Right kidney (tissue), 9 donors: ENCODE measurements around the gene HID1.
"Not testable (repeated sequence)": the region's sequence is repeated elsewhere in the genome, so short reads cannot be mapped to it uniquely, and the experiment has no call there.

ENCODE experiments used
- DNase-seq: peaks from one replicate; pipeline ENCODE4 v3.0.0-alpha.2; 2016
- long read RNA-seq, 8 donors: transcript quantifications; one replicate each; lab custom pipeline, GENCODE V29; 2026

HID1 gene
- long read RNA-seq, donor 1, partial matches to known transcripts = 0 of 3 reads
- long read RNA-seq, donor 1, other reads (novel, unspliced or antisense) = 0 of 3 reads
- long read RNA-seq, donor 2 = 0 reads
- long read RNA-seq, donor 3 = 0 reads
- long read RNA-seq, donor 4, partial matches to known transcripts = 0 of 2 reads
- long read RNA-seq, donor 4, other reads (novel, unspliced or antisense) = 0 of 2 reads
- long read RNA-seq, donor 5, partial matches to known transcripts = 0 of 2 reads
- long read RNA-seq, donor 5, other reads (novel, unspliced or antisense) = 0 of 2 reads
- long read RNA-seq, donor 6, partial matches to known transcripts = 0 of 1 reads
- long read RNA-seq, donor 6, other reads (novel, unspliced or antisense) = 0 of 1 reads
- long read RNA-seq, donor 7 = 0 reads
- long read RNA-seq, donor 8, partial matches to known transcripts = 5 of 7 reads
- long read RNA-seq, donor 8, other reads (novel, unspliced or antisense) = 0 of 7 reads

GRCh38 chr17:74972107-74972972 is at the start of gene HID1:
HID1 (minus strand) TSS chr17:74972759; CDS start chr17:74972656, 103 bp downstream.
- peak; percentile 68 for DNase-seq

- DNase-seq = no peak
Measured at GRCh38 chr17:75020331-75021110, 48.0 kb upstream of the HID1 start.

- DNase-seq = no peak
Measured at GRCh38 chr17:75019710-75020109, 47.2 kb upstream of the HID1 start.

- DNase-seq = no peak
Measured at GRCh38 chr17:75019146-75019545, 46.6 kb upstream of the HID1 start.

- DNase-seq = no peak
Measured at GRCh38 chr17:75013092-75013559, 40.6 kb upstream of the HID1 start.

- DNase-seq = peak; percentile 99
Measured at GRCh38 chr17:75012346-75013091, 40.0 kb upstream of the HID1 start, which contains the start of gene MRPL58. MRPL58 (plus strand) TSS chr17:75012670; CDS start chr17:75012687, 17 bp downstream.

GRCh38 chr17:75012096-75012345 is 39.5 kb upstream of the HID1 start:
- no peak for DNase-seq

GRCh38 chr17:75011401-75012095 is 39.0 kb upstream of the HID1 start:
- DNase-seq = no peak

GRCh38 chr17:75010683-75011400 is 38.3 kb upstream of the HID1 start:
- DNase-seq = no peak

- DNase-seq = no peak
Measured at GRCh38 chr17:75009139-75009724, 36.7 kb upstream of the HID1 start.

- no peak for DNase-seq
Measured at GRCh38 chr17:75008373-75008772, 35.8 kb upstream of the HID1 start.

- no peak for DNase-seq
Measured at GRCh38 chr17:75006653-75007052, 34.1 kb upstream of the HID1 start.

- DNase-seq = not testable (repeated sequence)
Measured at GRCh38 chr17:75006084-75006483, 33.5 kb upstream of the HID1 start.

- DNase-seq = no peak
Measured at GRCh38 chr17:75005291-75005690, 32.7 kb upstream of the HID1 start.

- no peak for DNase-seq
Measured at GRCh38 chr17:75004371-75004770, 31.8 kb upstream of the HID1 start.

GRCh38 chr17:75003957-75004355 is 31.4 kb upstream of the HID1 start:
- DNase-seq = no peak

- no peak for DNase-seq
Measured at GRCh38 chr17:75003070-75003956, 30.8 kb upstream of the HID1 start.

- DNase-seq = no peak
Measured at GRCh38 chr17:75001915-75002843, 29.6 kb upstream of the HID1 start.
